Epithelial cell of proximal tubule (primary cell): ENCODE data around the gene MDM4. TPM values are rescaled to one million over a fixed set of nuclear protein-coding genes. Genes with fewer than 3 reads are reported as not detected.

Experiments used
- DNase-seq: peaks from one replicate; pipeline ENCODE4 v3.0.0-alpha.2; 2011; ENCODE audit warnings: low read depth
- H3K4me3 ChIP-seq: 2 replicates; pipeline ENCODE4 v1.5.1; 2011; ENCODE audit warnings: low read depth, mild to moderate bottlenecking, low read length
- total RNA-seq: library from RNA; depleted of rRNA; stranded (reverse); fragments of >200 nt; gene quantifications from 2 replicates; pipeline ENCODE4 v1.2.3, GENCODE V29; 2015
- TF ChIP-seq, protein P1 (sequence below): conservative IDR thresholded peaks from 2 replicates; pipeline ENCODE4 v1.5.1; 2012; ENCODE audit warnings: low read depth, mild to moderate bottlenecking, low read length

MDM4 gene
- total RNA-seq, 1 donor from 2014 or later = 11.2 TPM

DNA sequence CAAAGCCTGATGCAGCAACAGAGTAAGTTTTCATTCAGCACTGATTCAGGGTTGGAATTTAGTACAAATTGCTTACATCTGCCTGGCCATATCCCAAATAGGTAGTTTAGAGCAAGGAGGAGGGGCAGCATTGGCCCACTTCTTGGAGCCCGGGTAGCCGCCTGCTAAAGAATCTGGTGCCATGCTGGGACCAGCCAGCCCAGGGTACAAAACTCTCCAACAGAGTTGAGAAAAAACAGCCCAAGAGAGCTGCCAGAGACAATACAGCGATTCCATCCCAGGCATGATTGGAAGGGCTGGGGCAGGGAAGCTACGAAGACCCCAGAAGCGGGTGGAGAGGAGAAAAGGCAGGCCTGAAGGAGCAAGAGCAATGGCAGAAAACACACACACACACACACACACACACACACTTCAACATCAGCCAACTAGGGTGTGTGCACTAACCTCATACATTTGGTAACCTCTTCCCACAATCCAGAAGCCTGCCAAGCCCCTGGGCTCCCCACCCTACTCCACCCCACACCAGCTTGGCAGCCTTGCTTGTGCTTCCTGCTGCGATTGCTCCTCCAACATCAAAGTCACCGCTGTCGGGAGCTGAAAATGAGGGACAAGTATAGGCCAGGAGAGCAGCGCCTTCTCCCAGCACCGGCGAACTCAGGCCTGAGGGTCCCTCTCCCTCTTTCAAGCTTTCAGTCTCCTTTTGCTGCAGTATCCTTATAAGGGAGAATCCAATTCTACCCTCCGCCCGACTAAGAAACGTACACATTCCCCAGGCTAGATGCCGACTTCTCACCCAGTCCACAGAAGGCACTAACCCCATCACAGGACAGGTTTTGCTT is 22.8 kb upstream of the MDM4 start:
- DNase-seq = no peak
- TF ChIP-seq, protein P1, sequence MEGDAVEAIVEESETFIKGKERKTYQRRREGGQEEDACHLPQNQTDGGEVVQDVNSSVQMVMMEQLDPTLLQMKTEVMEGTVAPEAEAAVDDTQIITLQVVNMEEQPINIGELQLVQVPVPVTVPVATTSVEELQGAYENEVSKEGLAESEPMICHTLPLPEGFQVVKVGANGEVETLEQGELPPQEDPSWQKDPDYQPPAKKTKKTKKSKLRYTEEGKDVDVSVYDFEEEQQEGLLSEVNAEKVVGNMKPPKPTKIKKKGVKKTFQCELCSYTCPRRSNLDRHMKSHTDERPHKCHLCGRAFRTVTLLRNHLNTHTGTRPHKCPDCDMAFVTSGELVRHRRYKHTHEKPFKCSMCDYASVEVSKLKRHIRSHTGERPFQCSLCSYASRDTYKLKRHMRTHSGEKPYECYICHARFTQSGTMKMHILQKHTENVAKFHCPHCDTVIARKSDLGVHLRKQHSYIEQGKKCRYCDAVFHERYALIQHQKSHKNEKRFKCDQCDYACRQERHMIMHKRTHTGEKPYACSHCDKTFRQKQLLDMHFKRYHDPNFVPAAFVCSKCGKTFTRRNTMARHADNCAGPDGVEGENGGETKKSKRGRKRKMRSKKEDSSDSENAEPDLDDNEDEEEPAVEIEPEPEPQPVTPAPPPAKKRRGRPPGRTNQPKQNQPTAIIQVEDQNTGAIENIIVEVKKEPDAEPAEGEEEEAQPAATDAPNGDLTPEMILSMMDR = no peak
- peak overlapping the region; percentile 92 for H3K4me3 ChIP-seq

DNA sequence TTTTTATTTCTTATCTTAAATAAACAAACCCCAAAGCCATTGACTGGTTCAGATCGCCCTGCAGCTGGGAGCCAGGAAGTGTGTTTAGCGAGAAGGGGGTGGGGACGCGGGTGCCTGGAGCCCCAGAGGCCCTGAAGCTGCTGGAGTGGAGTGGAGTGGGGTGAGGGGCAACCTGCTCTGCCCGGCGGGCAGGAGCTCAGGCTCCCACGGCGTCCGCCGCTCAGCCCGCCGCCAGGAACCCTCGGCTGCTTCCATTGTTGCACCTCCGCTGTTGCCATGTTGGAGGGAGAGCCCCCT is 22.3 kb upstream of the MDM4 start:
- TF ChIP-seq, protein P1 = no peak
- DNase-seq = no peak
- peak overlapping the region; percentile 92 for H3K4me3 ChIP-seq

DNA sequence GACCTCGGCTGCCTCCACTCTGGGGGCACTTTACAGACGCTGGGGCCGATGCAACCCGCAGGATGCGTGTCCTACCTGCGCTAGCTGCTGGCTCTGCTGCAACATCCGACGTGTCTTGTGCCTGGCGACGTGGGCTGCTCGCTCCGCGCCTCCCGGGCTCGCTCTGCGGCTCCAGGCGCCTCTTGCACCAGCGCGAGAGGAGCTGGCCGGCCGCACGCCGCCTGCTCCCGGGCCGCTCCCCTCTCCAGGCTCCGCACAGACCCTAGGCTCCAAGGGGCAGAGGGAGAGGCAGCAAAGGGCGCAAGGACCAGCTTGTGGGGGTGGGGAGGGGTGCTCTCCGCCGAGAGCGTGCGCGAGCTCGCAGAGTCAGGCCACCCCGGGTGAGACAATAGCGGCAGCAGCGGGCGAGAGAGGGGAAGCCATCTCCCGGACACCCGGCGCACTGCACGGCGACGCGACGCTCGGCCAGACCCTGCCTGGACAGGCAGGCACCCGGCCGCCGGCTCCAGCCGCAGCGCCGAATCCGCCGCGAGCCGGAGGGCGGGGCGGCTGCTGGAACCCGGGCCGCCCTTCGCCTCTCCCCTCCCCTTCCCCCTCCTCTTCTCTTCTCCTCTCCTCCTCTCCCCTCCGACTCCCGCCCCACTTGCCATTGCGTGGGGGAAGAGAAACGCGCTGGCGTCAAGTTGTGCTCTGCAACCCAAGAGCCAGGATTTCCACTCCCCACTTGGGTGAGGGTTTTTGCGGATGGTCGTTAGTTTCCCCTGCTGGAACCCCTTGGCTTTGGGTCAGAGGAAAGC is 21.7 kb upstream of the MDM4 start, which contains the start of gene PIK3C2B:
Gene PIK3C2B, minus strand, starts transcription at position 525 of the 797 bp plus-strand sequence. CDS start 25,003 bp downstream, outside the sequence.
- H3K4me3 ChIP-seq = peak within 1 kb of the TSS; percentile 92
- TF ChIP-seq, protein P1 = peak; percentile 46
- DNase-seq = no peak

DNA sequence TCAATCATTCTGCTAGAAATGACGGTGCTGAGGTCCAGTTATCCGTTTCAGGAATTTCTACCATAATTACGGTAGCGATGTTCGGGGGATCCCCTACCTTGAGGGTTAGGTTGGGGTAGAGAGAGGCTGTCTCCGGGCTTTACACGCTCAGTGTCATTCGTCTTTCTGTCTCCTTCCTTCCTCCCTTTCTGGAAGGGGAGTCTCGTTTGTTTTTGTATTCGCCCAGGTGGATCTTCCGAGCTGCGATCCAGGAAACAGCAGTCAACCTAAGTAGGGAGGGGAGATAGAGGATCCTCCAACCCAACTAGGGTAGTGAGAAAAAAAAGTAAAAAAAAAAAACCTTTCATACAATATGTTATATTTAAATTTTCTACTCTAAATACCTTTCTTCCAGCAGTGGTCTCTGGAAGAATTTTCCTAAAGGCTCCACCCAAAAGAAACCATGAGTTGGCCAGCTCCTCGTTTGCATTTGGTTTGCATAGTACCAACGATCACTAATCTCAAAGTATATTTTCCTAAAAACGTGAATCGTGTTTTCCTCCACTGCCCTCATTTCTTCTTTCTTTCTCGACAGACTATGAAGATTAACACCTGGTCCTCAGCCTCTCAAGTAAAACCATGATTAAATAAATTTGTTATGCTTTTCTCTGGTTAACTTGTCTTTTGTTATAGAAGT is 21.0 kb upstream of the MDM4 start:
- no peak for DNase-seq
- H3K4me3 ChIP-seq = peak overlapping the region; percentile 92
- TF ChIP-seq, protein P1 = no peak

DNA sequence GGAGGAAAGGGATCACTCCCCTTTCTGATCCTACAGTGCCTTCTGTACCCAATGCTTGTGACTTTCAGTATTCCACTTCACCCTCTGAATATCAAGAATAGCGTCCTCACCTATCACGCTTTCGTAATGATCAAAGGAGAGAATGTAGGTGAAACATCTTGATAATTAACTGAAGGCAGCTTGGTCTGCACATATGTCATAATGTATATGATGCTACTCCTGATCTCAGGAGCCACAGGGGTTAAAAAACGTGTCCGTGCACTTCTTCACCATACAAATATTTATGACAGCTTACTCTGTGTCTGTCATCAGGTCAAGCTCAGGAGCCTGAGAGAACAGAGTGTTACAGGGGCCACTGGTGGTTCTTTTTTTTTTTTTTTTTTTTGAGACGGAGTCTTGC is 20.4 kb upstream of the MDM4 start:
- H3K4me3 ChIP-seq = no peak overlapping the region
- no peak for DNase-seq
- TF ChIP-seq, protein P1 = no peak

DNA sequence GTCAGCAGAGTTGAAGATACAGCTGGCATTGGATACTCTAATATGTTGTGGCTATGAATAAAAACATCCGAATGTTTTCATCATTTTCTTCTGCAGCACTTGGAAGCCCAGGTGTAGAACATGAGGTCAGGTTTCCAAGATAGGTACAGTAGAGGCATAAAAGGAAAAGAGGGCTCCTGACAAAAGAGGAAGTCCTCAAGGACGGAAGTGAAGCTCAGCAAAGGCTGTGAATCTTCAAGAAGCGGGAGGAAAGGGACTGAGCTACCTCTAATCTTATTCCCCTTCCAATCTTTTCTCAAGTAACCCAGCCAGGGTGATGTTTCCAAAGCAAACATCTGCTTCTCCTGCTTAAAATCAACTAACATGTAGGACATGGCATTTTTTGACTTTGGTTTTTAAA is 17.2 kb upstream of the MDM4 start:
- TF ChIP-seq, protein P1 = no peak
- no peak overlapping the region for H3K4me3 ChIP-seq
- no peak for DNase-seq
